ENCODE results near the gene MYO6.

Gene MYO6

DNA sequence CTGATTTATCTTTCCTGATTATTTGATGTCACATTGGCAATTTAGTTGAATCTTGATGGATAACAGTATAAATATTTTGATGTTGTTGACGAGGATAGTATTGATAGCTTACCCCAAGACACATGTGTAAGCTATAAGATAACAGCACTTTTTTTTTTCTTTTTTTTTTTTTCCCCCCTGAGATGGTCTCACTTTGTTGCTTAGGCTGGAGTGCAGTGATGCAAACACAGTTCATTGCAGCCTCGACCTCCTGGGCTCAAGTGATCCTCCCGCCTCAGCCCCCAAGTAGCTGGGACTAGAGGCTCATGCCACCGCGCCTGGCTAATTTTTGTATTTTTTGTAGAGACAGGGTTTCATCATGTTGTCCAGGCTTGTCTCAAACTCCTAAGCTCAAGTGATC is 21.8 kb downstream of the MYO6 start:
- no peak overlapping the region for H2AFZ ChIP-seq (ENCODE audit: low read length)
- no peak overlapping the region for H3K9ac ChIP-seq (ENCODE audit: low read depth, low read length, poor library complexity, severe bottlenecking)
- no peaks in the 10 kb centered on the region for H3K79me2 ChIP-seq (ENCODE audit: insufficient read depth, low read length)
- H3K9me3 ChIP-seq (ENCODE audit: insufficient read depth, low read depth, low read length) = no peaks in the 10 kb centered on the region
- no peaks in the 10 kb centered on the region for H4K20me1 ChIP-seq (ENCODE audit: insufficient read depth, low read length, poor library complexity, severe bottlenecking)
- H3K36me3 ChIP-seq (ENCODE audit: insufficient read depth, low read length) = no peaks in the 10 kb centered on the region
- H3K4me1 ChIP-seq (ENCODE audit: insufficient read depth, low read length, poor library complexity, severe bottlenecking) = no peaks in the 10 kb centered on the region
- no peaks in the 10 kb centered on the region for H3K27me3 ChIP-seq (ENCODE audit: insufficient read depth, low read length, poor library complexity, severe bottlenecking)
- no peak for TF ChIP-seq EZH2phosphoT487 (IDR thresholded peaks at IDR 0.05; ENCODE audit: borderline replicate concordance)
- TF ChIP-seq, protein P1, sequence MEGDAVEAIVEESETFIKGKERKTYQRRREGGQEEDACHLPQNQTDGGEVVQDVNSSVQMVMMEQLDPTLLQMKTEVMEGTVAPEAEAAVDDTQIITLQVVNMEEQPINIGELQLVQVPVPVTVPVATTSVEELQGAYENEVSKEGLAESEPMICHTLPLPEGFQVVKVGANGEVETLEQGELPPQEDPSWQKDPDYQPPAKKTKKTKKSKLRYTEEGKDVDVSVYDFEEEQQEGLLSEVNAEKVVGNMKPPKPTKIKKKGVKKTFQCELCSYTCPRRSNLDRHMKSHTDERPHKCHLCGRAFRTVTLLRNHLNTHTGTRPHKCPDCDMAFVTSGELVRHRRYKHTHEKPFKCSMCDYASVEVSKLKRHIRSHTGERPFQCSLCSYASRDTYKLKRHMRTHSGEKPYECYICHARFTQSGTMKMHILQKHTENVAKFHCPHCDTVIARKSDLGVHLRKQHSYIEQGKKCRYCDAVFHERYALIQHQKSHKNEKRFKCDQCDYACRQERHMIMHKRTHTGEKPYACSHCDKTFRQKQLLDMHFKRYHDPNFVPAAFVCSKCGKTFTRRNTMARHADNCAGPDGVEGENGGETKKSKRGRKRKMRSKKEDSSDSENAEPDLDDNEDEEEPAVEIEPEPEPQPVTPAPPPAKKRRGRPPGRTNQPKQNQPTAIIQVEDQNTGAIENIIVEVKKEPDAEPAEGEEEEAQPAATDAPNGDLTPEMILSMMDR (conservative IDR thresholded peaks at IDR 0.05; ENCODE audit: low read length) = no peak
- no peak overlapping the region for H3K4me2 ChIP-seq (ENCODE audit: low read depth, low read length, poor library complexity, severe bottlenecking)
- H3F3A ChIP-seq (ENCODE audit: low read depth) = no peaks in the 10 kb centered on the region
- no peaks in the 10 kb centered on the region for H3K9me2 ChIP-seq (replicated peaks; ENCODE audit: low read depth, low read length)
- no peak overlapping the region for H3K4me3 ChIP-seq (ENCODE audit: low read length, poor library complexity, severe bottlenecking)

DNA sequence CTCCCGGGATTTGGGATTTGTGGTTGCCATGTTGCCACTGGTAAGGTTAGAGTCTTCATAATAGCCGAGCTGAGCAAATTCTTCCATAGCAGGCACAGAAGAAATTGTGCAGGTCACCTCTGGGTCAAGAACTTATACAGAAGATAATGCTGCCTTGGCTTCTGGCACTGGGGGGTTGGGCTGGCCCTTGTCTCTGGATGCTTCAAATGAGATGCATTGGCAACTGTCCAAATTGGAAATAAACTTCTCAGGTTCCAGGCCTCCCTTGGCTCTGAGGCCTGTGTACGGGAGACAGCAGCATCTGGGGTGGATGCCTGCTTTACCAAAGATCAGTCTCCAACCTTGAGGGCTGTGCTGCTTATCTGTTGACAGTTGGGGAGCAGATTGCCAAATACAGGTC is 26.2 kb downstream of the MYO6 start:
- Histone ChIP-seq H3K4me2 (ENCODE audit: low read depth, low read length, poor library complexity, severe bottlenecking) (no peak overlapping the region), H3F3A (ENCODE audit: low read depth) (no peaks in the 10 kb centered on the region), H3K36me3 (ENCODE audit: insufficient read depth, low read length) (no peaks in the 10 kb centered on the region), H2AFZ (ENCODE audit: low read length) (no peak overlapping the region), H3K9ac (ENCODE audit: low read depth, low read length, poor library complexity, severe bottlenecking) (no peak overlapping the region), H3K9me2 (replicated peaks; ENCODE audit: low read depth, low read length) (no peaks in the 10 kb centered on the region), H3K4me1 (ENCODE audit: insufficient read depth, low read length, poor library complexity, severe bottlenecking) (no peaks in the 10 kb centered on the region), H3K4me3 (ENCODE audit: low read length, poor library complexity, severe bottlenecking) (no peak overlapping the region), H3K27me3 (ENCODE audit: insufficient read depth, low read length, poor library complexity, severe bottlenecking) (no peaks in the 10 kb centered on the region), H4K20me1 (ENCODE audit: insufficient read depth, low read length, poor library complexity, severe bottlenecking) (no peaks in the 10 kb centered on the region), H3K79me2 (ENCODE audit: insufficient read depth, low read length) (no peaks in the 10 kb centered on the region), H3K9me3 (ENCODE audit: insufficient read depth, low read depth, low read length) (no peaks in the 10 kb centered on the region)
- TF ChIP-seq, protein P1 (conservative IDR thresholded peaks at IDR 0.05; ENCODE audit: low read length) = no peak
- TF ChIP-seq EZH2phosphoT487 (IDR thresholded peaks at IDR 0.05; ENCODE audit: borderline replicate concordance) = no peak

DNA sequence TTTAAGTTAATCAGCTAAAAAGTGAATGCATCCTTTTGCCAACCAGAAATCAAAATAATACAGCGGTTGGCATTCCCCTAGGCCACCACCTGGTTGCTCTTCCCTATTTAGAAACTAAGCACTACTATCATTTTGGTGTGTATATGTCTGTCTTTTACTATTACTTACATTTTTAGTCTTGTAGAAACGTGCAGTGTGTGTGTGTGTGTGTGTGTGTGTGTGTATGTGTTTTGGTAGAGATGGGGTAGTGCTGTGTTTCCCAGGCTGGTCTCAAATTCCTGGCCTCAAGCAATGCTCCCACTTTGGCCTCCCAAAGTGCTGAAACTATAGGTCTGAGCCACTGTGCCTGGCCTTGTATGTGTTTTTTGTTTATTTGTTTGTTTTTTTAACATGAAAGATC is 27.4 kb downstream of the MYO6 start:
- Histone ChIP-seq H3K4me2 (ENCODE audit: low read depth, low read length, poor library complexity, severe bottlenecking) (no peak overlapping the region), H3K9ac (ENCODE audit: low read depth, low read length, poor library complexity, severe bottlenecking) (no peak overlapping the region), H3K36me3 (ENCODE audit: insufficient read depth, low read length) (no peaks in the 10 kb centered on the region), H3K9me2 (replicated peaks; ENCODE audit: low read depth, low read length) (no peaks in the 10 kb centered on the region), H2AFZ (ENCODE audit: low read length) (no peak overlapping the region), H3F3A (ENCODE audit: low read depth) (no peaks in the 10 kb centered on the region), H3K79me2 (ENCODE audit: insufficient read depth, low read length) (no peaks in the 10 kb centered on the region), H3K4me3 (ENCODE audit: low read length, poor library complexity, severe bottlenecking) (no peak overlapping the region), H3K4me1 (ENCODE audit: insufficient read depth, low read length, poor library complexity, severe bottlenecking) (no peaks in the 10 kb centered on the region), H4K20me1 (ENCODE audit: insufficient read depth, low read length, poor library complexity, severe bottlenecking) (no peaks in the 10 kb centered on the region), H3K27me3 (ENCODE audit: insufficient read depth, low read length, poor library complexity, severe bottlenecking) (no peaks in the 10 kb centered on the region), H3K9me3 (ENCODE audit: insufficient read depth, low read depth, low read length) (no peaks in the 10 kb centered on the region)
- TF ChIP-seq, protein P1 (conservative IDR thresholded peaks at IDR 0.05; ENCODE audit: low read length) = no peak
- TF ChIP-seq EZH2phosphoT487 (IDR thresholded peaks at IDR 0.05; ENCODE audit: borderline replicate concordance) = no peak

Measured in Loucy (cell line).